GM12892 (cell line): ENCODE measurements around the gene PAX9.

ENCODE experiments used
- DNase-seq: peaks from one replicate; pipeline ENCODE4 v3.0.0; 2011; ENCODE audit not compliant: insufficient read length
- FAIRE-seq: peaks from 2 replicates; lab custom pipeline; 2011; peaks lifted over from hg19 to GRCh38; lab: Jason Lieb, UNC
- POLR2A ChIP-seq: IDR thresholded peaks from 2 replicates; pipeline ENCODE4 v1.6.1; 2011; ENCODE audit warnings: low read depth, low read length, control low read depth
- POLR2AphosphoS5 ChIP-seq: IDR thresholded peaks from 2 replicates; pipeline ENCODE4 v1.6.1; 2011; ENCODE audit warnings: low read depth, low read length, control low read depth
- TAF1 ChIP-seq: IDR thresholded peaks from 2 replicates; pipeline ENCODE4 v1.6.1; 2011; ENCODE audit warnings: low read depth, mild to moderate bottlenecking, control low read depth, low read length, borderline replicate concordance

PAX9 gene

DNA sequence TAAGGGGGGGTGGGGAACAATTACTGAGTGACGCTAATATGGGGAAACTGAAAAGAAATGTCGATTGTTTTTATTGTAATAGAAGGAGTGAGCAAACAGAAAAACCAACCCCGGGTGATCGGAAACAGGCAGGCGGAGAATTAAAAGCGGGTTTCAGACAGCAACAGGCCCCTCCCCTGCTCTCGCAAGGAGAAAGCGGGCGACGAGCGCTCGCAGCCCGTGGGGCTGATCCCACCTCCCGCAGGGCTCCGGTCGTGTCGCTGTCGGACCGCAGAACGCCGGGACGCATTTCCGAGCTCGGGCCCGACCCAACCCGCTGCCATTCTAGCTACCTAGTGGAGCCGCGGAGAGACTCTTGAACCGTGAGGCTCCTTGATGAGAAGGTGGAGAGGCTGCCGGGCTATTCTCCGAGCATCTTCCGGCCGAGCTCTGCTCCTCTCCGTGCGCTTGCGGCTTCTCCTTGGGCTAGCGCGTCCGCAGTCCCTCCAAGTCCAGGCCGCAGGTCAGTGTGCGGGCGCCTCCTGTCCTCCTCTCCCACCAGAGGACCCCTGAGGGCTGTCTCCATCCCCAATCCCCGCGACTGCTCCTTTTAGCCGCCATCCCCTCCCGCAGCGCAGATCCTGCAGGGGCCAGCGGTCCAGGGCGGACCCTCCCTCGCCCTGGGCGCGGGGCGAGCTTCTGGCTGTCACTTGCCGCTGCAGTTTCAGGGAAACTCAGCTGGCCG lies 4.1 kb upstream of the PAX9 start:
- no peak for TF ChIP-seq TAF1
- no peak for TF ChIP-seq POLR2A
- no peak for TF ChIP-seq POLR2AphosphoS5
- DNase-seq (no peak), FAIRE-seq (no peak)

DNA sequence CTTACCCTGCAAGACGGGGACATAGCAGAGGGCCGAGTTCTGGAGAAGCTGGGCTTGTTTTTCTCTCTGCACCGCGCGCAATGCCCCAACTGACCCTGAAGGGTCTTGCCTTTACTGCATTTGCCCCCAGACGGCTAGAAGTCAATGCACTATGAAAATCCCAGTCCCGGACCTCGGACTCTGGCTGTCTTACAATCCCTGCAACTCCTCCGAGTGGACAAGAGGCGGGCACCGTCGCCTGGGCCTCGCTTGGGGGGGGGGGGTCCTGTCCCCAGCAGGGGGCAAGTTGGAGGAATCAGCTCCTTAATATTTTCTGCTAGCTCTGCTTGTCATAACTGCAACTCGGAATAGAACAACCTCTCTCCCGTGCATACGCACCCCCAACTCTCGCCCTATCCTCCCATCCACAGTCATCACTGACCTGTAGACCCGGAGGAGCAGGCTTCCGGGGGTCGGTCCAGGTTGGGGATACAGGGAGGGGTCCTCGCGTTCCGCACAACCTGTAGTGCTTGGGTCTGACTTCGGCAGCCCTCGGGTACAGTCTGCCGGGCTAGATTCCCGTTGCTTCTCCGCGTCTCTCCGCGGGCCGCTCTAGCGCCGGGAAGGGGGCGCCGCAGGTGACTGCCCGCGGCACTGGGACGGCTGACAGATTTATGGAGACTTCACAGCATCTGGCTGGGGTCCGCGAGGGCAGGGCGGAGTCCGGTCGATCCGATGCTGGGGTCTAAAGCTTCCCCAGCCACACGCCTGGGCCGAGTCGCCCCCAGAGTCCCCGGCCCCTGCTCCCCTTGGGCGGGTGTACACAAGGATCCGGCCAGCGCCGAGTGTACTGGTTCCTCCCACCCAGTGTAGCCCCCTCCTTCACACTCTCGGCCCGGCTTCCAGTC lies 3.3 kb upstream of the PAX9 start:
- TF ChIP-seq TAF1 (no peak), POLR2AphosphoS5 (no peak), POLR2A (no peak)
- DNase-seq (no peak), FAIRE-seq (no peak)

- DNase-seq (no peak), FAIRE-seq (no peak)
Measured at GRCh38 chr14:36659010-36659821, 2.4 kb upstream of the PAX9 start.

GRCh38 chr14:36659822-36660735 lies 1.6 kb upstream of the PAX9 start:
- TF ChIP-seq TAF1 (no peak), POLR2AphosphoS5 (no peak), POLR2A (no peak)
- FAIRE-seq (no peak), DNase-seq (no peak)

More at GRCh38 chr14:36659010-36659821, 2.4 kb upstream of the PAX9 start:
- TF ChIP-seq POLR2A (no peak), TAF1 (no peak), POLR2AphosphoS5 (no peak)

DNA sequence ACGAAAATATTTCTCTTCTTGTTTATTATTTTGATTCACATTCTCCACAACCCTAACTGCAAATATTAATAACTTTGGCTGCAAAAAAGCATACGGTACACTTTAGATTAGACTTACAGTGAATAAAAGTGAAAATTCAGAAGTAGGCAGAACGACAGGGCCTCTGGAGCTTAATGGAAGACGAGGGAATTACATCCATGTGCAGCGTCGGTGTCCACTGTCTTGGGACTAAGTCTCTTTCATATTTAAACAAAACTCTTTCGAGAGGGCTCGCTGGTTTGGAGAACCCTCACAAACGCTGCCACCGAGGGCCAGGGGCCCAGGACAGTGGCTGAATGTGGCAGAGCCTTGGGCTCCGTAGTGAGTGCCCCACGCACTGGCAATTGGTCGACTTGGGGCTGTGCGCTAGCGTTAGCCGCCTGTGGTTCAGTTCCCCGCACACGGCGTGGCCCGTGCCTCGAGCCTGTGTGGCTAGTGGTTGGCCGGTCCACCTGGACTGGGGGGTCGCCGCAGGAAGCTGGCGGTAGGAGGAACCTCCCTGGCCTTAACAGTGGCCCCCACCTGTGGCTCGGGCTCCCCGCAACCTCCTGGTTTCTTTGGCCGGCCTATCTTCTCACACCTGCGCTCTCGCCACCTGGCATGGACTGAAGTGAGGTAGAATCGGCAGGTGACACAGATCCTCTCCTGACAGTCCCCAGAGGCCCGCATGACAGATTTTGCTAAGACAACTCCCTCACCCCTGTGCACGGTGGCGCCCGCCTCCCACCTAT lies 739 bp upstream of the PAX9 start:
- FAIRE-seq (no peak), DNase-seq (no peak)
- no peak for TF ChIP-seq POLR2AphosphoS5
- no peak for TF ChIP-seq POLR2A
- no peak for TF ChIP-seq TAF1

GRCh38 chr14:36662258-36662542 lies 540 bp downstream of the PAX9 start:
- no peak for TF ChIP-seq POLR2A
- no peak for TF ChIP-seq POLR2AphosphoS5
- no peak for TF ChIP-seq TAF1
- no peak for DNase-seq
- no peak for FAIRE-seq

DNA sequence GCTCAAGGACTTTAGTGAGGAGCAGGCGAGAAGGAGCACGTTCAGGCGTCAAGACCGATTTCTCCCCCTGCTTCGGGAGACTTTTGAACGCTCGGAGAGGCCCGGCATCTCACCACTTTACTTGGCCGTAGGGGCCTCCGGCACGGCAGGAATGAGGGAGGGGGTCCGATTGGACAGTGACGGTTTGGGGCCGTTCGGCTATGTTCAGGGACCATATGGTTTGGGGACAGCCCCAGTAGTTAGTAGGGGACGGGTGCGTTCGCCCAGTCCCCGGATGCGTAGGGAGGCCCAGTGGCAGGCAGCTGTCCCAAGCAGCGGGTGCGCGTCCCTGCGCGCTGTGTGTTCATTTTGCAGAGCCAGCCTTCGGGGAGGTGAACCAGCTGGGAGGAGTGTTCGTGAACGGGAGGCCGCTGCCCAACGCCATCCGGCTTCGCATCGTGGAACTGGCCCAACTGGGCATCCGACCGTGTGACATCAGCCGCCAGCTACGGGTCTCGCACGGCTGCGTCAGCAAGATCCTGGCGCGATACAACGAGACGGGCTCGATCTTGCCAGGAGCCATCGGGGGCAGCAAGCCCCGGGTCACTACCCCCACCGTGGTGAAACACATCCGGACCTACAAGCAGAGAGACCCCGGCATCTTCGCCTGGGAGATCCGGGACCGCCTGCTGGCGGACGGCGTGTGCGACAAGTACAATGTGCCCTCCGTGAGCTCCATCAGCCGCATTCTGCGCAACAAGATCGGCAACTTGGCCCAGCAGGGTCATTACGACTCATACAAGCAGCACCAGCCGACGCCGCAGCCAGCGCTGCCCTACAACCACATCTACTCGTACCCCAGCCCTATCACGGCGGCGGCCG lies 1.1 kb downstream of the PAX9 start:
- FAIRE-seq = no peak
- DNase-seq = no peak
- TF ChIP-seq POLR2AphosphoS5 (no peak), TAF1 (no peak), POLR2A (no peak)

GRCh38 chr14:36663404-36664321 lies 2.0 kb downstream of the PAX9 start:
- no peak for TF ChIP-seq POLR2A
- TF ChIP-seq POLR2AphosphoS5 = no peak
- TF ChIP-seq TAF1 = no peak
- FAIRE-seq = no peak
- DNase-seq = no peak
